Measurements from ENCODE around the gene UNC13C.

DNA sequence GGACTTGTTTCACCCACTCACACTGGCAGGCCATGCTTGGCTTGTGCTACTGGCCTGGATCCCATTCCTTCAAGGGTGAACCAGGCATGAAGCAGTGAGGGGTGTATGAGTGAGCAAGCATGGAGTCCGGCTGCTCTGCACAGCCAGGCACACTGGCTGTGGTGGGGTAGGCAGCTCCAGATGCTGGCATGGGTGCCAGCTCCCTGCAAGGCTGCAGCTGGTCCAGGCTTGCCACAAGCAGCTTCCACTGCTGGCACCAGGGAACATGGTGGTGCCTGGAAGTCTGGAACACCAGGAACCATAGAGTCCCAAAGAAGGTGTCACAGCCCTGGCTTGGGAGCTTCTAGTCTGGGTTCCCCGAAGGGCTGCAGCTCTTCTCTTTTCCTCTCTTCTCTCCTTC lies 395.1 kb downstream of the UNC13C start:
- TF ChIP-seq POLR2AphosphoS5 (IDR thresholded peaks at IDR 0.05) (no peak), POLR2A (IDR thresholded peaks at IDR 0.05) (no peak)
